ENCODE results near the gene DDX3X.

DNA sequence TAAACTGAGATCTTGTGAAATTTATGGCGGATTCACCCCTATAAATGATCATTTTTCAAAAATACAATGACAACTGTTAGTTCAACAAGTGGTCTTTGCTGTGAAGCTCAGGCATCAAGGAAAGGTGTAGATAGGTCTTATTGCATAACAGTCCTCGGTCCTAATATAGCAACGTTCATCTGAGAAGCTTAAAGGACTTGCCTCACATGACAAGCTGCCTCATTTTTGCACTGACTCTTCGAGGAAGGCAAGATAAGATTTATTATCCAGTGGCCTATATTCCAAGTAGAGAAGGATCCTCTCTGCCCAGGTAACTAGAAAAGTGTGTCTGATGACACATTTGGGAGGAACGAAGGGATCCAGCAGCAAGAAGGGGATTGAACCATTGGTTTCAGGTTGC is 13.6 kb upstream of the DDX3X start:
- TF ChIP-seq, protein P1, sequence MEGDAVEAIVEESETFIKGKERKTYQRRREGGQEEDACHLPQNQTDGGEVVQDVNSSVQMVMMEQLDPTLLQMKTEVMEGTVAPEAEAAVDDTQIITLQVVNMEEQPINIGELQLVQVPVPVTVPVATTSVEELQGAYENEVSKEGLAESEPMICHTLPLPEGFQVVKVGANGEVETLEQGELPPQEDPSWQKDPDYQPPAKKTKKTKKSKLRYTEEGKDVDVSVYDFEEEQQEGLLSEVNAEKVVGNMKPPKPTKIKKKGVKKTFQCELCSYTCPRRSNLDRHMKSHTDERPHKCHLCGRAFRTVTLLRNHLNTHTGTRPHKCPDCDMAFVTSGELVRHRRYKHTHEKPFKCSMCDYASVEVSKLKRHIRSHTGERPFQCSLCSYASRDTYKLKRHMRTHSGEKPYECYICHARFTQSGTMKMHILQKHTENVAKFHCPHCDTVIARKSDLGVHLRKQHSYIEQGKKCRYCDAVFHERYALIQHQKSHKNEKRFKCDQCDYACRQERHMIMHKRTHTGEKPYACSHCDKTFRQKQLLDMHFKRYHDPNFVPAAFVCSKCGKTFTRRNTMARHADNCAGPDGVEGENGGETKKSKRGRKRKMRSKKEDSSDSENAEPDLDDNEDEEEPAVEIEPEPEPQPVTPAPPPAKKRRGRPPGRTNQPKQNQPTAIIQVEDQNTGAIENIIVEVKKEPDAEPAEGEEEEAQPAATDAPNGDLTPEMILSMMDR (IDR thresholded peaks at IDR 0.05), result no peak
- TF ChIP-seq POLR2A (IDR thresholded peaks at IDR 0.05), result no peak
